ENCODE data around the gene COL4A1.

The COL4A1 gene

GRCh38 chr13:110211046-110211445 is 95.9 kb downstream of the COL4A1 start:
- no peak for DNase-seq (ENCODE audit: low read depth)
- H3K4me3 ChIP-seq (ENCODE audit: low read depth, low read length) = no peak overlapping the region
- no peak for TF ChIP-seq CTCF (IDR thresholded peaks at IDR 0.05; ENCODE audit: control insufficient read depth, extremely low read depth, insufficient read depth)

- TF ChIP-seq CTCF (IDR thresholded peaks at IDR 0.05; ENCODE audit: control insufficient read depth, extremely low read depth, insufficient read depth) = no peak
- DNase-seq (ENCODE audit: low read depth) = no peak
- H3K4me3 ChIP-seq (ENCODE audit: low read depth, low read length) = no peak overlapping the region
Observed at GRCh38 chr13:110210604-110210985, 96.4 kb downstream of the COL4A1 start.

- no peak overlapping the region for H3K4me3 ChIP-seq (ENCODE audit: low read depth, low read length)
- no peak for DNase-seq (ENCODE audit: low read depth)
- TF ChIP-seq CTCF (IDR thresholded peaks at IDR 0.05; ENCODE audit: control insufficient read depth, extremely low read depth, insufficient read depth) = no peak
Observed at GRCh38 chr13:110209950-110210603, 96.9 kb downstream of the COL4A1 start.

GRCh38 chr13:110208116-110208515 is 98.8 kb downstream of the COL4A1 start:
- TF ChIP-seq CTCF (IDR thresholded peaks at IDR 0.05; ENCODE audit: control insufficient read depth, extremely low read depth, insufficient read depth) = no peak
- H3K4me3 ChIP-seq (ENCODE audit: low read depth, low read length) = no peak overlapping the region
- DNase-seq (ENCODE audit: low read depth) = no peak

- TF ChIP-seq CTCF (IDR thresholded peaks at IDR 0.05; ENCODE audit: control insufficient read depth, extremely low read depth, insufficient read depth) = no peak
- no peak for DNase-seq (ENCODE audit: low read depth)
- H3K4me3 ChIP-seq (ENCODE audit: low read depth, low read length) = no peak overlapping the region
Observed at GRCh38 chr13:110206996-110207395, 100.0 kb downstream of the COL4A1 start.

GRCh38 chr13:110206185-110206584 is 100.8 kb downstream of the COL4A1 start:
- no peak for DNase-seq (ENCODE audit: low read depth)
- H3K4me3 ChIP-seq (ENCODE audit: low read depth, low read length) = no peak overlapping the region
- no peak for TF ChIP-seq CTCF (IDR thresholded peaks at IDR 0.05; ENCODE audit: control insufficient read depth, extremely low read depth, insufficient read depth)

- TF ChIP-seq CTCF (IDR thresholded peaks at IDR 0.05; ENCODE audit: control insufficient read depth, extremely low read depth, insufficient read depth) = no peak
- no peak for DNase-seq (ENCODE audit: low read depth)
- no peak overlapping the region for H3K4me3 ChIP-seq (ENCODE audit: low read depth, low read length)
Observed at GRCh38 chr13:110201114-110201513, 105.8 kb downstream of the COL4A1 start.
